SK-N-SH (cell line): ENCODE data around the gene SALL3. TPM values are rescaled to one million over a fixed set of nuclear protein-coding genes. Genes with fewer than 3 reads are reported as not detected.

Experiments used
- CTCF ChIA-PET: fragments of 300-600, 350-600 bp; formaldehyde crosslinking; extraction: SDS; loops from one replicate; lab custom pipeline; 2021; lab: Yijun Ruan, JAX
- POLR2A ChIA-PET: fragments of 350-600 bp; sonication (Branson Sonifier 250); formaldehyde crosslinking; extraction: SDS; loops from one replicate; lab custom pipeline; 2020; ENCODE audit warnings: antibody characterized with exemption, inconsistent platforms; lab: Yijun Ruan, JAX
- DNase-seq: peaks from one replicate; pipeline ENCODE4 v3.0.0; 2012
- H2AFZ ChIP-seq: fragments of 200-600 bp; sonication (generic); 2 replicates; pipeline ENCODE4 v1.8.1; 2016; ENCODE audit warnings: antibody characterized with exemption, mild to moderate bottlenecking, low read depth
- H3F3A ChIP-seq: fragments of 200-600 bp; sonication (generic); replicated peaks from 2 replicates; pipeline ENCODE3; 2016; ENCODE audit warnings: antibody characterized with exemption, mild to moderate bottlenecking; ENCODE audit not compliant: insufficient read depth
- H3K27ac ChIP-seq, 2 experiments: fragments of 200-500 bp in 1 of 2; fragments of 200-600 bp in 1 of 2; sonication (Bioruptor generic) in 1 of 2; sonication (generic), shearing (Covaris generic) in 1 of 2; 2 replicates each; pipeline versions ENCODE4 v1.5.1 to v1.6.1; 2014 to 2016; ENCODE audit warnings: low read depth in 2 of 2, inconsistent platforms in 1 of 2, low read length in 1 of 2, mild to moderate bottlenecking in 1 of 2, mixed read lengths in 1 of 2
- H3K27me3 ChIP-seq: fragments of 200-600 bp; sonication (generic), shearing (Covaris generic); 2 replicates; pipeline ENCODE4 v1.6.1; 2016; ENCODE audit warnings: mixed run types; ENCODE audit not compliant: insufficient read depth
- H3K36me3 ChIP-seq, 2 experiments: fragments of 200-500 bp in 1 of 2; fragments of 200-600 bp in 1 of 2; sonication (Bioruptor generic) in 1 of 2; sonication (generic) in 1 of 2; replicated peaks in 1 of 2; 2 replicates each; pipeline versions ENCODE3 to v1.5.1; 2014 to 2016; ENCODE audit warnings: low read length in 1 of 2, mild to moderate bottlenecking in 1 of 2; ENCODE audit not compliant: insufficient read depth in 2 of 2, control insufficient read depth in 1 of 2
- H3K4me1 ChIP-seq, 2 experiments: fragments of 200-500 bp in 1 of 2; fragments of 200-600 bp in 1 of 2; sonication (Bioruptor generic) in 1 of 2; sonication (generic), shearing (Covaris generic) in 1 of 2; 2 replicates each; pipeline versions ENCODE4 v1.5.1 to v1.6.1; 2014 to 2016; ENCODE audit warnings: low read depth in 1 of 2, low read length in 1 of 2, mixed run types in 1 of 2; ENCODE audit not compliant: insufficient read depth in 2 of 2, control insufficient read depth in 1 of 2
- H3K4me2 ChIP-seq: fragments of 200-600 bp; sonication (generic), shearing (Covaris generic); 2 replicates; pipeline ENCODE4 v1.6.1; 2017; ENCODE audit warnings: mixed run types
- H3K4me3 ChIP-seq, 2 experiments: fragments of 200-500 bp in 1 of 2; fragments of 200-600 bp in 1 of 2; sonication (Bioruptor generic) in 1 of 2; sonication (generic), shearing (Covaris generic) in 1 of 2; 2 replicates each; pipeline versions ENCODE4 v1.5.1 to v1.8.1; 2014 to 2016; ENCODE audit warnings: low read depth in 2 of 2, inconsistent platforms in 1 of 2, low read length in 1 of 2, mild to moderate bottlenecking in 1 of 2, mixed read lengths in 1 of 2, moderate library complexity in 1 of 2
- H3K79me2 ChIP-seq: fragments of 200-600 bp; sonication (generic); 2 replicates; pipeline ENCODE4 v1.8.1; 2017; ENCODE audit warnings: mild to moderate bottlenecking; ENCODE audit not compliant: insufficient read depth
- H3K9ac ChIP-seq: fragments of 200-600 bp; sonication (generic); 2 replicates; pipeline ENCODE4 v1.6.1; 2017; ENCODE audit warnings: mixed run types
- H3K9me2 ChIP-seq: fragments of 200-600 bp; sonication (generic); 2 replicates; pipeline ENCODE4 v1.6.1; 2017; ENCODE audit warnings: mixed run types
- H3K9me3 ChIP-seq: fragments of 200-600 bp; sonication (generic); 2 replicates; pipeline ENCODE4 v1.6.1; 2017; ENCODE audit warnings: mixed run types, mild to moderate bottlenecking, moderate library complexity
- H4K20me1 ChIP-seq: fragments of 200-600 bp; sonication (generic); 2 replicates; pipeline ENCODE4 v1.6.1; 2017; ENCODE audit warnings: mild to moderate bottlenecking, mixed run types; ENCODE audit not compliant: insufficient read depth
- CHD2 ChIP-seq: fragments of 150-350 bp; IDR thresholded peaks from 2 replicates; pipeline ENCODE4 v1.6.1; 2018; ENCODE audit warnings: low read length; ENCODE audit not compliant: partially characterized antibody
- CTCF ChIP-seq: fragments of 200-600 bp; sonication (generic); IDR thresholded peaks from 2 replicates; pipeline ENCODE4 v1.6.1; 2017; ENCODE audit warnings: antibody characterized with exemption, mild to moderate bottlenecking, moderate library complexity
- ELF1 ChIP-seq: IDR thresholded peaks from 2 replicates; pipeline ENCODE4 v1.4.0; 2012
- FOXJ3 ChIP-seq: sonication (generic); formaldehyde crosslinking; IDR thresholded peaks from 2 replicates; pipeline ENCODE4 v1.5.1; 2020; ENCODE audit warnings: mild to moderate bottlenecking, missing genetic modification reagents
- FOXM1 ChIP-seq: IDR thresholded peaks from 2 replicates; pipeline ENCODE4 v1.4.0; 2012; ENCODE audit warnings: low read depth, mild to moderate bottlenecking
- JUND ChIP-seq: IDR thresholded peaks from 2 replicates; pipeline ENCODE4 v1.4.0; 2012
- MAX ChIP-seq: IDR thresholded peaks from 2 replicates; pipeline ENCODE4 v1.4.0; 2012; ENCODE audit warnings: low read depth
- MEF2A ChIP-seq: IDR thresholded peaks from 2 replicates; pipeline ENCODE4 v1.4.0; 2012; ENCODE audit warnings: low read depth, borderline replicate concordance
- MXI1 ChIP-seq: IDR thresholded peaks from 2 replicates; pipeline ENCODE4 v1.6.1; 2012; ENCODE audit warnings: mild to moderate bottlenecking, low read depth, low read length, improper control_type of control experiment
- NFIC ChIP-seq: IDR thresholded peaks from 2 replicates; pipeline ENCODE4 v1.4.0; 2012; ENCODE audit warnings: borderline replicate concordance
- POLR2AphosphoS5 ChIP-seq: IDR thresholded peaks from 2 replicates; pipeline ENCODE4 v1.6.1; 2012; ENCODE audit warnings: low read depth, low read length
- SMC3 ChIP-seq: IDR thresholded peaks from 2 replicates; pipeline ENCODE4 v1.6.1; 2012; ENCODE audit warnings: low read depth, low read length, improper control_type of control experiment
- TAF1 ChIP-seq: IDR thresholded peaks from 2 replicates; pipeline ENCODE4 v1.6.1; 2012; ENCODE audit warnings: low read depth, mild to moderate bottlenecking, low read length, moderate library complexity, borderline replicate concordance
- TCF12 ChIP-seq: IDR thresholded peaks from 2 replicates; pipeline ENCODE4 v1.4.0; 2012
- TEAD4 ChIP-seq: IDR thresholded peaks from 2 replicates; pipeline ENCODE4 v1.4.0; 2012; ENCODE audit warnings: mild to moderate bottlenecking, borderline replicate concordance; ENCODE audit not compliant: insufficient read depth
- USF1 ChIP-seq: IDR thresholded peaks from 2 replicates; pipeline ENCODE4 v1.4.0; 2012; ENCODE audit warnings: low read depth, borderline replicate concordance
- USF2 ChIP-seq: fragments of 150-350 bp; IDR thresholded peaks from 2 replicates; pipeline ENCODE4 v1.6.1; 2017; ENCODE audit warnings: antibody characterized with exemption, low read length, low read depth, borderline replicate concordance
- YY1 ChIP-seq: IDR thresholded peaks from 2 replicates; pipeline ENCODE4 v1.4.0; 2012; ENCODE audit warnings: low read depth, mild to moderate bottlenecking
- WGBS: methylation state at CpG from one replicate; pipeline ENCODE4 v1.1.6; 2017; ENCODE audit warnings: low lambda C conversion rate; 5-methylcytosine and 5-hydroxymethylcytosine counted together
- polyA plus RNA-seq, 3 experiments: library from polyadenylated mRNA; depleted of rRNA; stranded (reverse); fragments of >200 nt; gene quantifications; 2 replicates each; pipeline ENCODE4 v1.2.3, GENCODE V29; 2012

The SALL3 gene
- polyA plus RNA-seq, 1 of the 3 experiments (the other 2 are of a cell fraction) = not detected

- TF ChIP-seq USF2 = no peak
- TF ChIP-seq, all 33 proteins: peak for 0
Measured at GRCh38 chr18:79011300-79011870, 31.8 kb downstream of the SALL3 start (continued).

- H3K4me3 ChIP-seq = no peak overlapping the region
- no peak for DNase-seq
- no peaks in the 10 kb centered on the region; a peak in 1 of 4 replicates for H3K4me1 ChIP-seq
- H3K9ac ChIP-seq = no peak overlapping the region
- no peaks in the 10 kb centered on the region for H3K79me2 ChIP-seq
- WGBS = 6% methylated on average over 9 of the region's 10 CpGs
- no peaks in the 10 kb centered on the region for H4K20me1 ChIP-seq
- POLR2A ChIA-PET = no interaction called here
- H2AFZ ChIP-seq = no peak overlapping the region
- no peak for TF ChIP-seq TEAD4
- no peak for TF ChIP-seq CHD2
- TF ChIP-seq MEF2A = no peak
- no peak for TF ChIP-seq YY1
- TF ChIP-seq ELF1 = no peak
- TF ChIP-seq POLR2AphosphoS5 = no peak
- no peak for TF ChIP-seq MAX
- no peak for TF ChIP-seq NFIC
- TF ChIP-seq JUND = no peak
- TF ChIP-seq, all 33 proteins: peak for 0
- no peaks in the 10 kb centered on the region for H3K36me3 ChIP-seq
- CTCF ChIA-PET = no interaction called here
- no peaks in the 10 kb centered on the region for H3F3A ChIP-seq
- no peak overlapping the region for H3K4me2 ChIP-seq
- H3K9me2 ChIP-seq = no peaks in the 10 kb centered on the region
- no peak overlapping the region for H3K27ac ChIP-seq
- H3K9me3 ChIP-seq = no peaks in the 10 kb centered on the region
- H3K27me3 ChIP-seq = peaks cover 62% of the 10 kb centered on the region; the same call in 1 of the 2 replicates
Measured at GRCh38 chr18:79013869-79014268, 34.3 kb downstream of the SALL3 start.

- H3F3A ChIP-seq = no peaks in the 10 kb centered on the region
- 2% methylated on average over 9 of the region's 12 CpGs for WGBS
- H3K4me1 ChIP-seq = no peaks in the 10 kb centered on the region; a peak in 1 of 4 replicates
- H3K79me2 ChIP-seq = no peaks in the 10 kb centered on the region
- H3K9me3 ChIP-seq = no peaks in the 10 kb centered on the region
- TF ChIP-seq MXI1 (no peak), FOXJ3 (no peak), MEF2A (no peak), TCF12 (no peak), MAX (no peak), YY1 (no peak), USF2 (no peak), POLR2AphosphoS5 (no peak), USF1 (no peak), JUND (no peak), ELF1 (no peak), SMC3 (no peak), TAF1 (no peak), CTCF (no peak), CHD2 (no peak), FOXM1 (no peak)
- H3K9ac ChIP-seq = no peak overlapping the region
- peaks cover 55% of the 10 kb centered on the region; the same call in 1 of the 2 replicates for H3K27me3 ChIP-seq
- CTCF ChIA-PET = no interaction called here
- no peaks in the 10 kb centered on the region for H3K9me2 ChIP-seq
- no peak overlapping the region for H3K4me3 ChIP-seq
- H3K36me3 ChIP-seq = no peaks in the 10 kb centered on the region
- no peaks in the 10 kb centered on the region for H4K20me1 ChIP-seq
- H3K4me2 ChIP-seq = no peak overlapping the region
- POLR2A ChIA-PET = no interaction called here
- no peak overlapping the region for H2AFZ ChIP-seq
- no peak overlapping the region for H3K27ac ChIP-seq
- no peak for DNase-seq
Measured at GRCh38 chr18:79018911-79019310, 39.3 kb downstream of the SALL3 start.
